Activated CD4-positive, CD25-positive, alpha-beta regulatory T cell (primary cell): ENCODE measurements around the gene SVOPL.
"Not testable (repeated sequence)": the region's sequence is repeated elsewhere in the genome, so short reads cannot be mapped to it uniquely, and the experiment has no call there.

Experiments
- DNase-seq, 4 experiments: peaks; one replicate each; lab custom pipeline; 2025; lab: John Stamatoyannopoulos, UW

SVOPL gene

GRCh38 chr7:138699661-138700060 is 1.5 kb downstream of the SVOPL start:
- DNase-seq: no peak

- DNase-seq: no peak
Observed at GRCh38 chr7:138698281-138698680, 2.9 kb downstream of the SVOPL start.

- no peak for DNase-seq
Observed at GRCh38 chr7:138697535-138698182, 3.5 kb downstream of the SVOPL start.

- not testable (repeated sequence) for DNase-seq
Observed at GRCh38 chr7:138695776-138696175, 5.4 kb downstream of the SVOPL start.

DNA sequence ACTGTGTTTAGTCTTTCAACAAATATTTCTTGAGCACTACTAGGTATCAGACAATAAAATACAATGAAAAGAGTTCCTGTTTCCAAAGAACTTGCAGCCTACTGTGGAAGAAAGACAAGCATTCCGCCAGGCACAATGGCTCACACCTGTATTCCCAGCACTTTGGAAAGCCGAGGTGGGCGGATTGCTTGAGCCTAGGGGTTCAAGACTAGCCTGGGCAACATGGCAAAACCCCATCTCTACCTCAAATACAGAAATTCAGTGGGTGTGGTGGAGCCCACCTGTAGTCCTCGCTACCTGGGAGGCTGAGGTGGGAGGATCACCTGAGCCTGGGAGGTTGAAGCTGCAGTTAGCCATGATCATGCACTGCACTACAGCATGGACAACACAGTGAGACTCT is 6.1 kb downstream of the SVOPL start:
- DNase-seq: no peak

DNA sequence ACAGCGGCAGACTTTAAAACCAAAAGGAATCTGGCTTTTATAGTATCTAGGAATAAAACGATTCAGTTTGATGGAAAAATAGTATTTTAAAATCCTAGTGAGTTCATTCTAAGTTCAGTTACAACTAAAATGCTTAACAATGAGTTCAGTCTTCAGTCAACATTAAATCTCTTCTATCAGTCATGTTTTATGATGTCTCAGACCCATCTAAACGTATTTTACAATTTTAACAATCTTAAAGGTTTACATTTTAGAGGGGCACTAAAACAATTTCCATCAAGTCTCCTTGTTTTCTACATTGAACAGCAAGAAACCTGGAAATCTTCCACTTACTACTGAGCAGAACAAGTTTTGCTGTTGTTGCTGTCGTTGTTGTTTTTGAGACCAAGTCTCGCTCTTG is 10.0 kb downstream of the SVOPL start:
- no peak for DNase-seq

DNA sequence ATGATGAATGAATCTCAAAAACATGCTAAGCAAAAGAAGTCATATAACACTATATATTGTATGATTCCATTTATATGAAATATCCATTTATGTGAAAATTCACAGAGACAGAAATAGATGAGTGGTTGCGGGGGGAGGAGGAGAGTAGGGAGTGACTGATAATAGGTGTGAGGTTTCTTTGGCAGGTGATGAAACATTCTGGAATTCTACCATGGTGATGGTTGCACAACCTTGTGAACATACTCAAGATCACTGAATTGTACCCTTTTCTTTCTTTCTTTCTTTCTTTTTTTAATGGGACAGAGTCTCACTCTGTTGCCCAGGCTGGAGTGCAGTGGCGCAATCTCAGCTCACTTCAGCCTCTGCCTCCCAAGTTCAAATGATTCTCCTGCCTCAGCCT is 10.7 kb downstream of the SVOPL start:
- DNase-seq: no peak

GRCh38 chr7:138688037-138688436 is 13.1 kb downstream of the SVOPL start:
- DNase-seq: not testable (repeated sequence)

DNA sequence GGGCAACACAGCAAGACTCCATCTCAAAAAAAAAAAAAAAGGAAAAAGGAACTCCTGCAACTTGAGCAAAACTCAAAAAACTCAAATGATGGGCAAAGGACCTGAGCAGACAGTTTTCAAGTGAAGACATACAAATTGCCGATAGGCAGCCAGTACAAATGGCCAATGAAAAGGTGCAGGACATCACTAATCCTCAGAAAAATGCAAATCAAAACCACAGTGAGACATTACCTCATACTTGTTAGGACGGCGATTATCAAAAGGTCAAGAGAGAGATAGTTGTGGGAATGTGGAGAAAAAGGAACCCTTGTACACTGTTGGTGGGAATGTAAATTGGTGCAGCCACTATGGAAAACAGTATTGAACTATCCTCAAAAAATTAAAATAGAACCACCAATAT is 16.8 kb downstream of the SVOPL start:
- DNase-seq: no peak

GRCh38 chr7:138679793-138680192 is 21.4 kb downstream of the SVOPL start:
- no peak for DNase-seq

DNA sequence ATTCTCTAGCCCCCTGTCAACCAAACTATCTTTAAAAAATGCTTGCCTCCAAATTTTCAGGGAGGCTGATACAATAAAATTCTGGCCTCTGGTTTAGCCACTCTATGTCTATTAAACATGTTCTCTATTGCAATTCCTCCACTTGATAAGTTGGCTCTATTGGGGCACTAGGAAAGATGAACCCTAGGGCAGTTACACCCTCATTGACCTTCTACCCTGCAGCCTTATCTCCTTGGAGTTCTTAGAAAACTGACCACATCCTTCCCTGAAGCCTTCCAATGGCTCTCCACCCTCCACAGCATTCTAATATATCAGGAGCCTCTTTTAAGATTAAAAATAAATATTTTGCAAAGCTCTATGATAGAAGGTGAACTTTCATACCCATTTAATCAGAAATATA is 30.6 kb downstream of the SVOPL start:
- no peak for DNase-seq

GRCh38 chr7:138669364-138669763 is 31.8 kb downstream of the SVOPL start:
- no peak for DNase-seq

- DNase-seq: no peak
Observed at GRCh38 chr7:138668946-138669345, 32.2 kb downstream of the SVOPL start.

GRCh38 chr7:138668229-138668596 is 32.9 kb downstream of the SVOPL start:
- no peak for DNase-seq

DNA sequence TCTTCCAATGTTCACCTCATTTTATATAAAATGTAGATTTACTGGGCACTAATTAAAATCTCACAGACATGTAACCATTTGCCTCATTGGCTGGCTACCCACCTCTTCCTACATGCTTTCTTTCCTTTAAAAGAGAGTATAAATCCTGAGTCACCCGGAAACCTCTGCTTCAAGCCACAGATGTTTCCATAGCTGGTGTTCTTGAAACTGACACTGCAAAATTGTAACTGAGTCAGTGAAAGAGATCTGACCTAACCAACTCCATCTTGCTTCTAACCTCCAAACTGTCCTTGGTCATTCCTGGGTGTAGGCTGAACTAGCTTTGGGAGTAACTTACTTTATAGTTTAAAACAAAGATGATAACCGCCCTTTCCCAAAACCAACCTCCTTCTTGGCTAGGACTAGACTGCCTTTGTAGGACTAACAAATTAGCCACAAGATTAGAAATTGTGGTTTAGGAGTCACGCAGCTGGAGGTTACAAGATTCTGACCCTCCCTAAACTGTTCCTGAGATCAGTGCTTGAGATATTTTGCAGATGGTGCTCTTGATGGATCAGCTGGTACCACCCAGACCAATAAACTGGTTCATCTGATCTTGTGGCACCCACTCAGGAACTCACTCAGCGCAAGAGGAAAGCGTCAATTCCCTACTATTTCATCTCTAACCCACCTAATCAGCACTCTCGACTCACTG is 33.5 kb downstream of the SVOPL start:
- no peak for DNase-seq

- DNase-seq: no peak
Observed at GRCh38 chr7:138666385-138666784, 34.8 kb downstream of the SVOPL start.

DNA sequence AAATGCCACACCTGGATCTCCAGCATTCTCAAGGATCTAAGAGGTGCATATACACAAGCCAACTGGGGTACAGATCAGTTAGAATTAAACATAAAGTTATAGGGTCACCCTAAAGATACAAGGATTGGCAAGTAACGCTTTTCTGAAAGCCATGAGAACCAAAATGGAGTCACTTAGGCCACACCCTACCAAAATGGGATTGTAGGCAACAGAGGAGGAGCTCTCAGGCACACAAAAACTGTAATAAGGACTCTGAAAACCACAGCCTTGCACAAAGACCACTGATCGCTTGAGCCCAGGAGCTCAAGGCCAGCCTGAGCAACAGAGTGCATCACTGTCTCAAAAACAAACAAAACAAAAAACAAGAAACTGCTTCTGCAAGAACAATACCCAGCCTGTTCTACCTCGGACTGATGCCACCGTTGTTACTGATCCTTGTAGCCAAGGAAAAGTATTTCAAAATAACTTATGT is 35.5 kb downstream of the SVOPL start:
- DNase-seq: no peak

GRCh38 chr7:138665249-138665648 is 35.9 kb downstream of the SVOPL start:
- no peak for DNase-seq

DNA sequence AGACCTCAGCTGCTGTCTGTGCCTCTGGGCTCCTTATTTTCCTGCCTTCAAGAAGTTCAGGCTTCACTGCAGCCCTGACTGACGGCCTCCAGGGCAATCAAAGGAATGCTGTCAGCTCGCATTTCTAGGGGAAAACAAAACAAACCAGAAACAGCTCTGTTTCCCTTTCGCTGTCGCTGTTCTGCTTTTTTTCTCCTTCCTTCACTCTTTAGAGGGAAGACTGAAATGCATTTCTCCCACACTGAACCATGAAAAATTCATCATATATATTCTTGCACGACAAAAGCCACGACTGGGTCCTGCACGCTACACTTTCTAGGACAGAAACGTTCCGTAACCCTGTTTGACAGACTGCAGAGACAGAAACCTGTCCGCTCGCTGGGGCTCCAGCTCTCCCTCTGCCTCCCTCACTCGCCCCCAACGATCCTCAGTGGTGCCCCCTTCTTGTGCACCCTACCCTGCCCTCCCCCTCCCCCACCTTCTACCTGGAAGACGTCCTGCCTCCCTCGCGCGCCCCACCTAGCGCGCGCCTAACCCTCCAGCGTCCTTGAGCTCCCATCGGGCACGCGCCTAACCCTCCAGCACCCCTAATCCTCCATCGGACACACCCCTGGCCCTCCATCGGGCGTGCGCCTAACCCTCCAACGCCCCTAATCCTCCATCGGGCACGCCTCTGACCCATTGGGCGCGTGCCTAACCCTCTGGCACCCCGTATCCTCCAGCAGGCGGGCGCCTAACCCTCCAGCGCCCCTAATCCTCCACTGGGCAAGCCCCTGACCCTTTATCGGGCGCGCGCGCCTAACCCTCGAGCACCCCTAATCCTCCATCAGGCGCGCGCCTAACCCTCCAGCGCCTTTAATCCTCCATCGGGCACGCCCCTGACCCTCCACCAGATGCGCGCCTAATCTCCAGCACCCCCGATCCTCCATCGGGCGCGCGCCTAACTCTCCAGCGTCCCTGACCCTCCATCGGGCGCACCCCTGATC is 37.1 kb downstream of the SVOPL start:
- DNase-seq: no peak

DNA sequence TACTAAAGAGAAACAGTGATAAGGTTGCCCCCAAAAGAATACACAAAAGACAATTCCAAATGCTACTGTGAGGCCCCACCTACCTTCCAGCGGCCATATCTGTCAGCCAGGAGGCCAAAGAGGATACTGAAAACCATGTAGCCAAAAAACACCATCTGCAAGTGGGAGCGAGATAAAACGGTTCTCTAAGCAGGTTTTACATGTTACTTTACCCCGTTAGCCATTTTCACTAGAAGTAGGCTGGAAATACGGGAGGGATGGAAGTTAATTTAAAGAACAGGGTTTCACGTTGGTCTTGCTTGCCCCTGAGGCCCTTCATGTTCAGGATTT is 38.2 kb downstream of the SVOPL start:
- DNase-seq: no peak

GRCh38 chr7:138662076-138662990 is 38.8 kb downstream of the SVOPL start:
- no peak for DNase-seq
